ENCODE results near the gene INO80B.

The INO80B gene

DNA sequence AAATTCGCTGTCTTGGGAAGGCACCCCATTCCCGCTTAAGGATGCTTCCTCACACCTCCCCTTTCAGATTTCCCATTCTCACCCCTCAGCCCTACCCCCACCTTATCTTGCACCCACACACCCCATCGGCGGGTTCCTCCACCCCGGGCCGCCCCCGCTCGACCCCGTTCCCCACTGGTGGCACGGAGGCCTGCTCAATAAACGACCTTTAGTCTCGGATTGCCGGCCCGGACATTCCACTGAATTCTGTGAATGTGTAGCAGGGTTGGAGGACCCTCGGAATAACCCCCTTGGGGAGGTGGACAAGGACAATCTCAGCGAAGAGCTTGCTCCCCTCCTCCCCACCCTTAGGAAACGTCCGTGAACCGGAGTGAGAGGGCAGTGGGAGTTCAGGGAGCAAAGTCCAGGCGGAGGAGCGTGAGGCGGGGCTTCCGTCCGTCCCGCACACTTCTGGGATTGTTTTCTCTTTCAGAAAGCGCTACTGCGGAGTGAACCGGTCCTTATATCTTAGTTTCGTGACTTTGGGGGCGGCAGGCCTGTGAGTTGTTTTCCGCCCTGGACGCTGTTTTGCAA lies 47.3 kb downstream of the INO80B start:
- DNase-seq (ENCODE audit: low spot score) = peak; percentile 84

DNA sequence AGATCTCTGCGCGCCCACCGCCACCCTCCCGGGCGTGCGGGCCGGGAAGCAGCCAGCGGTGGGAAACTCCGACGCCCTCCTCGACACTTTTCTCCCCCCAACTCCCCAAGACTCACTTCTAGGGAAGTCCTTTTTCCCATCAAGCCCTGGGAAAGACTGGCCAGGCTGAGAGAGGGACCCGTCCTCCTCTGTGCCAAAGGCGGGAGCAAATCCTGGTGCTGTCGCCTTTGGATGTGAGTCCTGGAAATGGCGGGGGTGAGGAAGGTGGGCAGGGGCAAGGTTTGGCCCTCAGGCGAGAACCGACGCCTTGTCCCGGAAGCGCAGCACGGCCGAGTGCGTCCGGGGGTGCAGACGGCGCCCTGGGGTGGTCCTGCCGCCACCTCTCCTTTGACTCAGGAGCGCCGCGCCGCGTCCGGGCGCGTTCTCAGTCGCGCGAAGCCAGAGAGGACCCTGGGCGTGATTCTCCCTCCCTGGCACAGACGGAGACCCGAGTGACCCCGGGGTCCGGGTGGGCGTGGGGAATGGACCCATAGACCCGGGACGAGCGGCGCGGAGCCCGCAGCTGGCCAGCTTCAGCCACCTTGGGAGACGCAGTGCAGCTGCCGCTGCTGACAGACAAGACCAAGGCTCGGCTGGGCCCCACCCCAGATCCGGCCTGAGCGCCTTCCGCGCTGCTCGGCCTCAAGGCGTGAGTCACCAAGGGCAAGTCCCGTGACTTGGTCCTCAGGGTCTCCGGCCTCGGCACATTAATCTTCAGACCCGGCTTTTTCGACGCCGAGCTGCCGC lies 48.0 kb downstream of the INO80B start:
- DNase-seq (ENCODE audit: low spot score) = no peak

DNA sequence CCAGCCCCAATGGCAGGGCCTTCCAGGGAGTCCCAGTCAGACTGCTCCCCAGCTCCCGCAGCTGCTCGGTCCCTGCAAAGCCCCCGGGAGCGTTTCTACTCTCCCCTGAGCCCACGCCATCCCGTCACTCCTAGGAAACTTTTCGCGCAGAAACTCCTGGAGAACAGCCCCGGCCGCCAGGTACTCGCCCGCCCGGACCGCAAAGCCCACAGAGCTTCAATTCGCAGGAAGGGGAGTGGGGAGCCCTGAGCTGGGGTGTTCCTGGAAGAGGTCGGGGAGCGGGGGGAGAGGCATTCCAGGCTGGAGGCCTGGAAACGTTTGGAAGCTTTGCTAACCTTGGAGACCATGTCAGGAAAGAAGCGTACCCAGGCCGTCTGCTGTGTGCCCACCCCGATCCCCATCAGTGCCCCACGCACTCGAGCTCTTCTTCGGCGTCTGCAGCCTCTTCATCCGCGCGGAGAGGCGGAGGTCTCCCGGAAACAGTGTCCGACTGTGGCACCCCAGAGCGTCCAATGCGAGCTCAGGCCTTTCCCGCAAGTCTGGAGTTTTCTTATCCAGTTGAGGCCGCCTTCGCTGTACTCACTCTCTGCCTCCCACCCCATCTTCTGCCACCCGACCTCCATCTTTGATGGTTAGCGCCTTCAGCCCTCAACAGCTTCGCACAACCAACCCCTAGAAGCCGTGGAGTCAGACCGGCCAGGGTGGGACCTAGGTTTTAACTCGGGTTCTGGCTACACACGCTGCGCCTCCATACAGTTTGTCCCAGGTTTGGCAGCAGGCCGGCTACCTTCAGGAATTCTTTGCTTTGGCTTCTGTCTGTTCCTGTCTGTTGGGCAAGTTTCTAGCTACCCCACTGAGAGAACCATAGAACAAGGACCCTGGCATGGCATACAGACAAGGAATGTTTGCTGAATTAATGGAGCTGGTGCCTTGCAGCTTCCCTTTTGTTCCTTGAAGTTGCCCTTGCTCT lies 48.9 kb downstream of the INO80B start:
- DNase-seq (ENCODE audit: low spot score) = no peak

DNA sequence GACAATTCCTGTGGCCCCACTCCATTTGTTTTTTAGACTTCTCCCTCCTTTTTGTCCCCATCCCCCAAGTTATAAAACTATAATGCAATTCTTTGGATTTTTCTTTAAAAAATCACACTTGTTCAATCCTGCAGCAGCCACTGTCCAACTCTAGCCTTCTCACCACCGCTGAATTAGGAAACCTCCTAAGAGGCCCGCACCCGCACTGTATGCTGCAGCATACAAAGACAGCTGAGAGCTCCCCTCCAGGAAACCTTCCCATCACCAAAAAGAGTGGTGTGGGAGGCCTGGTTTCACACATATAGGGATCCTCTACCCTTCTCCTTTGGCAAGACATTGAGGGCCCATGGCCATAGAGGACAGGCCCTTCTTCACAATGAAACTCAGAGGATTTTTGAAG lies 49.7 kb downstream of the INO80B start:
- DNase-seq (ENCODE audit: low spot score) = no peak

DNA sequence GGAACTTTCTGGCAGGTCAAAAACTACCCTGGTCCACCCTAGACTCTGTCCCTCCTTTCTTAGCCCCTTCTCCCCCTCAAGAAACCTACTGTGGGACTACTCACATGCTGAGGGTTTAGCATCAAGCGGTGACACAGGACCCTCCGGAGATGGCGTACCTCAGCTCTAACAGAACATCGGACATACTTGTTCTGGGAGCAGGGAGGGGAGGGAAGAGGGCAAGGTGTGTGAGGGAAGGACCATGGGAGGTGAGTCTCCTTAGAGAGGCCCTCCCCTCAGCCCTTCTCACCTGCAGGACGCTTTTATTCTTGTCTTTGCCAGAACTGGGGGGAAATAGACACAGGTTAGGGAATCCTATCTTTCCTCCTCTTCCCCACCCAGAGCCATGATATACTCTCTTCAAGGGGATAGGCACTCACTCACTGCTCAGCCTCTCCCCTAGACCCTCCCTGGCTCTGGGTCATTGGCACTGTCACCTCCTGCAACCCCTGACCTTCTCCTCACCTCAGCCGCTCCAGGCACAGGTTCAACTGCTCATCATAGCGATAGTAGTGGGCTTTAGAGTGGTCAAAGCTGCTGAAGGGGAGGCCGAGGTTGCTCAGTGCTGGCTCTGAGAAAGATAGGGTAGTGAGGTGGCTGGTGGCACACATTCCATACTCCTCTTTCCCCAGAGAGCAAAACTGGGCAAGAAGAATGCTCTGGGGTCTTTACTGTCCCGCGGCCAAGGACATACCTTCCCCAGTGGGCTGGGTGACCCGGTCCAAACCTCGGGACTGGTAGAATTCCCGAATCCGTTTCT lies 50.8 kb downstream of the INO80B start:
- DNase-seq (ENCODE audit: low spot score) = no peak

DNA sequence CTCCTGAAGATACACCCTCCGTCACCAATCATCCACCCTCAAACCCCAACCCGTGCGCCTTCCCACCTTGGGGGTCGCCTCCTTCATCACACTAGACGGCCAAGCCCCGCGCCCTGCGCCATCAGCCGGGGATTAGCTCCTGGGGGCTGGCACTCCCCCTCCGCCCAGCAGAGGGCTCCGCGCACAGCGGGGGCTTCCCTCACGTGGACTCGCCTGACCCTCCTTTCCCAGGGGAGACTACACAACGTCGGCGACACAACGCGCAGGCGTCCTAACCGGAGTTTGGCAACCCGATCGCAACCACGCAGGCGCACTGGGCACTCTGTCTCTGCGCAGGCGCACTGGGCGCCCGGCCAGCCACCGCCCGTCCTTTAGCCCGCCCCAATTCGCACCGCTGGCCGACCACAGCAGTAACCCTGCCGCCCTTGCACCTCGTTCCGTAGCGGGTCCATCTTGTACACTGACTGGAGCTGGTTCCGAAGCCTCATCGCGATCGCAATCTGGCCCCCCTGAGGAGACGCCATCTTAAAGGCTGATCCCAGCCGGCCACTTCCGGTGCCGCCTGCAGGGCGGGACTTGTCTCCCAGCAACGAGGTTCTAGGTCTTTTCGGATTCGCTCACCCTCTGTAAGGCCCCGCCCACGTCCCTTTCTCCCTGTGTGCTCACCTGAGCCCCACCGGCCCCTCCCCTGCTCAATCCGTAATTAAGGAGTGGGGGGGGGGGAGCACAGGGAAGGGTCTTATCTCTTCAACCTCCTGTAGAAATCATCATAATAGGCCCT lies 52.4 kb downstream of the INO80B start, which contains the start of gene PCGF1:
TSS of gene PCGF1 (minus strand) at position 551 of the 781 bp plus-strand sequence. CDS start at position 524, 27 bp downstream.
- peak; percentile 92 for DNase-seq (ENCODE audit: low spot score)

Measured in HuH-7.5 (cell line).